Esophagus (tissue), 2 donors: ENCODE results near the gene RPL37A. TPM values are rescaled to one million over a fixed set of nuclear protein-coding genes. Genes with fewer than 3 reads are reported as not detected.

Source experiments
- H3K27ac ChIP-seq, 2 donors: one replicate each; pipeline ENCODE4 v1.5.1; 2013; ENCODE audit warnings: low read depth in 2 of 2, mild to moderate bottlenecking in 2 of 2, inconsistent platforms in 1 of 2, low read length in 1 of 2, moderate library complexity in 1 of 2
- H3K27me3 ChIP-seq, 2 donors: one replicate each; pipeline ENCODE4 v1.6.1; 2013; ENCODE audit warnings: low read length in 2 of 2, control low read depth in 1 of 2, mild to moderate bottlenecking in 1 of 2; ENCODE audit not compliant: insufficient read depth in 2 of 2, control insufficient read depth in 1 of 2
- H3K36me3 ChIP-seq, 2 donors: one replicate each; pipeline ENCODE4 v1.6.1; 2013; ENCODE audit warnings: low read length in 1 of 2; ENCODE audit not compliant: control insufficient read depth in 2 of 2, insufficient read depth in 2 of 2
- H3K4me1 ChIP-seq, 2 donors: one replicate each; pipeline ENCODE4 v1.6.1; 2013; ENCODE audit warnings: low read length in 1 of 2; ENCODE audit not compliant: control insufficient read depth in 2 of 2, insufficient read depth in 2 of 2
- H3K4me3 ChIP-seq, 2 donors: one replicate each; pipeline ENCODE4 v1.5.1; 2013; ENCODE audit warnings: low read length in 2 of 2, mild to moderate bottlenecking in 2 of 2, low read depth in 1 of 2, moderate library complexity in 1 of 2
- H3K9me3 ChIP-seq, 2 donors: one replicate each; pipeline ENCODE4 v1.6.1; 2013; ENCODE audit warnings: mild to moderate bottlenecking in 2 of 2, low read depth in 1 of 2, low read length in 1 of 2, moderate library complexity in 1 of 2; ENCODE audit not compliant: control insufficient read depth in 2 of 2, insufficient read depth in 1 of 2
- WGBS, 2 donors: extraction: QIAGEN DNeasy Blood & Tissue Kit; methylation state at CpG; one replicate each; pipeline ENCODE4 v1.1.7; 2013; 5-methylcytosine and 5-hydroxymethylcytosine counted together
- polyA plus RNA-seq, 2 donors: library from polyadenylated mRNA; stranded (reverse); fragments of 200-250 nt; gene quantifications; one replicate each; pipeline ENCODE4 v1.2.3, GENCODE V29; 2013
- donor health status: healthy with polysubstance abuse.
- donor health status: Bipolar disorder and iron deficiency.

The RPL37A gene
- polyA plus RNA-seq, 2 donors: 2,435 to 5,168 TPM

DNA sequence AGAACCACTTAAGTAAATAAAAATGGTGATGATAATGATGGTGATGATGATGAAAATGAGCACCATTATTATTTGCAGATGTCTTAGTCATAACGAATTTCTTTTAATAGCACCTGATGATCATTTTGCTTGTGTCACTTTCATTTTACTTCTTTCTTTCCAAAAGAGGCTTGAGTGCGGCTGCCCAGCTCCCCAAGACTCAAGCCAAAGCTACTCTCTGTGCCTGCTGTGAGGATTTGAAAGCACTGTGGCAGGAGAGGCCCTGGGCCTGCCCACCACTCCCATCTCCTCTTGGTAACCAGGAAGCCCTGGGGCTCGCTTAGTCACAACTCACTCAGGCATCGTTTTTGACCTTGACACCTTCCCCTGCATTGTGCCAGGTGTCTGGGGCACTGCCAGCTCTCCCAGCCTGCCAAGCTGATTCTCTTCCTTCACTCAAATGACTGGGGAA lies 41.2 kb downstream of the RPL37A start:
- H3K27me3 ChIP-seq: no peaks in the 10 kb centered on the region
- H3K4me3 ChIP-seq: no peak overlapping the region
- no peaks in the 10 kb centered on the region for H3K36me3 ChIP-seq
- WGBS, 2 donors: 29 to 34% methylated on average over 4 of the region's 4 CpGs
- H3K9me3 ChIP-seq: no peaks in the 10 kb centered on the region
- H3K4me1 ChIP-seq: peaks cover 7 to 12% of the 10 kb centered on the region in 2 donors
- peak overlapping the region; percentile 66 to 80 for H3K27ac ChIP-seq

DNA sequence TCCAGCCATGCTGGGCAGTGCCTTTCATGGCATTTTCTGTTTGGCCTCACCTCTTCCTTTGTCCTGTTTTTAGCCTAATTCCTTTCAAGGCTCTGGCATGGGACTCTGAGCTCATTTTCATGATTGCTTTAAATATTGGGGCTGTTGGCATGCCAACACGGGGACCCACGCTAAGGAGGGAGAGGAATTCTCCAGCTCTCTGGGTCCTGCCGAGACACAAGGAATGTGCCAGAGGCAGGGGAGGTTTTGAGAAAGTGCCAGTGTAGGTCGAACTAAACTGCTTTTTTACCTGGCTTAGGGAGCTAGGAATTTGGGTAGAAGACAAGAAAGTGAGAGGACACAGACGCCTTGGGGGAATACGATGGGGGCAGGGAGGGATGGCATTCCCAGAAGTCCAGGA lies 42.3 kb downstream of the RPL37A start:
- Histone ChIP-seq H3K4me3 (no peak overlapping the region), H3K27ac (peak overlapping the region in 1 of 2 donors; percentile 56), H3K27me3 (no peaks in the 10 kb centered on the region), H3K4me1 (peaks cover 7 to 12% of the 10 kb centered on the region in 2 donors), H3K9me3 (no peaks in the 10 kb centered on the region), H3K36me3 (no peaks in the 10 kb centered on the region)
- 32 to 69% methylated on average over 6 of the region's 6 CpGs for WGBS, 2 donors

DNA sequence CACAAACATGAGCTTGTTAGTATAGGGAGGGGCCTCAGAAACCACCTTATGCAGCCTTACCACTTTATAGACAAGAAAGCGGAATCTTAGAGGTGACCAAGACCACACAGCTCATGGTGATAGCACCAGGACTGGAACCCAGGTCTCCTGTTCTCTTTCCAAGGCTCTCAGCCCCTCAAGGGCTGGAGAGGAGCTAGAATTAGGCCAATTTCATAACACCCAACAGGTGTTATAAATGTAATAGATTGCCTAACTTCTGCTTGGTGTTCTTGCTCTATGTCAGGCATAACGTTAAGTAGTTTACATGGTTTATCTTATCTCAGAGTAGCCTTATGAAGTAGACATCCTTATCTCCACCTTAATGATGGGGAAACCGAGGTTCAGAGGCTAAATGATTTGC lies 42.9 kb downstream of the RPL37A start:
- WGBS, 2 donors: 64 to 80% methylated on average over 3 of the region's 3 CpGs
- peak overlapping the region in 1 of 2 donors; percentile 56 for H3K27ac ChIP-seq

DNA sequence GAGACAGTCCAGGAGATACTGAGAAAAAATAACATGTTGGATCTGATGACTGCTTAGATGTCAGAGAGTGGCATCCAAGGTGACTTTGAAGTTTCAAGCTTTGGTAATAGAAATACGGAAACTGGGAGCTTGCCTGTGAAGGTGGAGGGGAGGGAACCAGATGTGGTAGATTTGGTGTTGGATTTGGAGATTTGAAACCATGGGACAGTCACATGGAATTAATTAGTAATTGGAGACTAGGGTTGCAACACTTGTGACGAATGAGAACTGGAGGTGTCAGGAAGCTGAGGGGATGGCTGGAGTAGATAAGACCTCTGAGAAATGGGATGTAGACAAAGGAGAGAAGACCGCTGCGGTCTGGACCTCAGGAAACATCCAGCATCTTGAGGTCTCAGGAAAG lies 46.7 kb downstream of the RPL37A start:
- H3K36me3 ChIP-seq: no peaks in the 10 kb centered on the region
- no peaks in the 10 kb centered on the region for H3K9me3 ChIP-seq
- H3K4me3 ChIP-seq: no peak overlapping the region
- peaks cover 6 to 8% of the 10 kb centered on the region in 2 donors for H3K4me1 ChIP-seq
- H3K27me3 ChIP-seq: no peaks in the 10 kb centered on the region
- WGBS, 2 donors: 73% methylated on average over 4 of the region's 4 CpGs
- H3K27ac ChIP-seq: peak overlapping the region in 1 of 2 donors; percentile 40

More for the DNA sequence above, 42.9 kb downstream of the RPL37A start:
- Histone ChIP-seq H3K27me3 (no peaks in the 10 kb centered on the region), H3K4me1 (peaks cover 7 to 12% of the 10 kb centered on the region in 2 donors), H3K4me3 (no peak overlapping the region), H3K36me3 (no peaks in the 10 kb centered on the region), H3K9me3 (no peaks in the 10 kb centered on the region)

DNA sequence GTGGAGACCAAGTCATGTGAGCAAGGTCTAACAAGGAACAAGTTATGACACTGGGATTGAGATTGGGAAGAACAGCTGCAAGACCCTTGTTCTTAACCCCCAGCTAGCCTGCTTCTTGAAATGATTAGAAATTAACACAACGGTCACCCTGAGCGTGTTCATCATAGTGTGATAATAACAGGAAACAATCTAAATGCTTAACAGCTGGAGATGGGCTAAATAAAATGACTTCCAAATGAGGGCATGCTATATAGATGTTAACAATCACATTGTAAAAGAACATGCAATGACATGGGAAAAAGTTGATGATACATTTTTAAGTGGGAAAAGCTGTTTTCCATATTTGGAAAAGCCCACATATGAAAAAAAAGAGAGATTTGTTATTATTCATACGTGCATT lies 47.6 kb downstream of the RPL37A start:
- 76 to 78% methylated on average over 3 of the region's 3 CpGs for WGBS, 2 donors
- Histone ChIP-seq H3K36me3 (no peaks in the 10 kb centered on the region), H3K27me3 (no peaks in the 10 kb centered on the region), H3K4me1 (no peaks in the 10 kb centered on the region), H3K4me3 (no peak overlapping the region), H3K9me3 (no peaks in the 10 kb centered on the region), H3K27ac (no peak overlapping the region)

DNA sequence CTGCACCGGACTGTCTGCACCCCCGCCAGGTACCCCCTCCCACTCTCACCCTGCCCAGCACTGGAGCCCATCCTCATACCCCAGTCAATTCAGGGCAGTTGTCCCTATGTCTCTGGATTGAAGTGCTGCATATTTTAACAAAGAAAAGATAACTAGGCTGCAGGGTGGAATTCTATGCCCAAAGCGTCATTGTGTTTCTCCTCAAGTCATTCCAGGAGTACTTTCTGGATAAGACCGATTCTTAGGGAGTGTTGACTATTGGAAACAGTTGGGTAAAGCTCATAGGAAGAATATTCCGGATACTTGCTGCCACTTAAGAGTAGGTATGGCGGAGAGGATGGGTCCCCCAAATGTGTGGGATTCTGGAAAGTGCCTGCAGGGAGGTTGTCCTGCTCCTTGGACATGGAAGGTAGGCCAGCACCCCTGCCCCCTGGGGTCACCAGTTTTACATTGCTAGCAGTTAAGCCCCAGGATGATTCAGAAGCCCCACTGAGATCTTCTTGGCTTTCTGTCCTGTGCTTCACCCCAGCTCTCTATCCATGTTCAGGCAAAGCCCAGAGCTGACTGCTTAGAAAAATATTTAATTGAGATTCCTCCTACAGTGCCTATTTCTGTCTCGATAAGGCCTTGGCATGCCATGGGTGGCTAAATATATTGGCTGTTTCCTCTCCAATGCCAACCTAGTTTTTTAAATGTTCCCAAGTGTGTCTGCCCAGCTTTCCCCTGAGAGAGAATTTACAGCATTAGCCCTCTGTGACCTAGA lies 48.2 kb downstream of the RPL37A start:
- no peaks in the 10 kb centered on the region for H3K27me3 ChIP-seq
- H3K36me3 ChIP-seq: no peaks in the 10 kb centered on the region
- 61 to 63% methylated on average over 7 of the region's 7 CpGs for WGBS, 2 donors
- no peaks in the 10 kb centered on the region for H3K9me3 ChIP-seq
- H3K4me3 ChIP-seq: no peak overlapping the region
- peak overlapping the region in 1 of 2 donors; percentile 53 for H3K27ac ChIP-seq
- no peaks in the 10 kb centered on the region for H3K4me1 ChIP-seq

DNA sequence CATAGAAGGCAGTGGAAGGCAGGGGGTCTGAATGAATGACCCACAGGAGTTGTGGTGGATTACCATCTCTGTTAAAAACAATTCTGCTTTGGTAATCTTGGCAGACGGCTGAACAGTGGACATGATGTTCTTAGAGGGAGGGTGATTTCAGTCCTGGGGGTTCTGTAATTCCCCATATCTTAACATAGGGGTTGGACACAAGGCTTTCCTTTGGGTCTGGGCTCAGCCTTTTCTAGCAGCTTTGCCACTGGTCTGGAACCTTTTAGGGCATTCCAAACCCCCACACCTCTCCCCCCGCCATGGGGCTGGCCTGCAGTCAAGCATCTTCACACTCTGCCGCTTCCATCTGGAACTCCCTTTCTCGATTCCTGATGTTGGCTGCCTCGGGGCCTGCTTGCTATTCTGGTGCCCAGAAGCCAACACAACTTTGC lies 50.3 kb downstream of the RPL37A start:
- H3K9me3 ChIP-seq: no peaks in the 10 kb centered on the region

DNA sequence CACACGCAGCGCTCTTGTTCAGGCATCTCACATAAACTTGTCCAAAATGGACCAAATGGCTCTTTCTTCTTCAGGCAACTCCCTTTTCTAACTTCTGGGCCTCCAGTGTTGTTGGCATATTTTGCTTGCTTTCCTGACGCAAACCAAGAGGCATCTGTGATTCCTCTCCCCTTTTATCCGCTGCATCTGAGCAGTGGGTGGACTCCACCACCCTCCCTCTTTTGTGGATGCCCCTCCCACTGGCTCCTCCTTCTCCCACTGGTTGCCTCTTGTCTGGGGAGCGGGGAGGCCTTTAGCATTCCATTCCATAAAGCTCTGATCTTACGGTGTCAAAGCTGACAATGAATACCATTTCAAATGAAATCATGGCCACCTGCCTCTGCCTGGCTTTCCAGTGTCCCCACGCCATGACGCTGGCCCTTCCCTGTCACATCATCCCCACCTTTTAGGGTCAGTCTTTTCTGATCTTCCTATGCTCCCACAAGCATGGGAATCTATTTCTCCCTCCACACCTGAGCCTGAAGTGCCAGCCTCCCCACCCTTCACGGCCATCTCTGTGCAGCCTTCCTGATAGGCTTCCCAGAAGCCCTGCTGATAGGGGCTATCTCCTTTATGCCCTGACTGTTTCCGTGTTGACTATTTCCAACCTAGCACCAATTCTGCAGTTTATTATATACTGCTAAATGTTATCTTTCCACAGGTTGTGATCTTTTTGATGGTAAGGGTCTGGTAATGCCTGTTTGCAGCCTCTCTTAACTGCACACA lies 51.5 kb downstream of the RPL37A start:
- no peaks in the 10 kb centered on the region for H3K27me3 ChIP-seq
- 82 to 88% methylated on average over 10 of the region's 10 CpGs for WGBS, 2 donors

More for the DNA sequence above, 50.3 kb downstream of the RPL37A start:
- Histone ChIP-seq H3K4me1 (no peaks in the 10 kb centered on the region), H3K27ac (peak overlapping the region in 1 of 2 donors; percentile 7), H3K4me3 (no peak overlapping the region), H3K27me3 (no peaks in the 10 kb centered on the region), H3K36me3 (no peaks in the 10 kb centered on the region)
- 34 to 58% methylated on average over 5 of the region's 5 CpGs for WGBS, 2 donors

DNA sequence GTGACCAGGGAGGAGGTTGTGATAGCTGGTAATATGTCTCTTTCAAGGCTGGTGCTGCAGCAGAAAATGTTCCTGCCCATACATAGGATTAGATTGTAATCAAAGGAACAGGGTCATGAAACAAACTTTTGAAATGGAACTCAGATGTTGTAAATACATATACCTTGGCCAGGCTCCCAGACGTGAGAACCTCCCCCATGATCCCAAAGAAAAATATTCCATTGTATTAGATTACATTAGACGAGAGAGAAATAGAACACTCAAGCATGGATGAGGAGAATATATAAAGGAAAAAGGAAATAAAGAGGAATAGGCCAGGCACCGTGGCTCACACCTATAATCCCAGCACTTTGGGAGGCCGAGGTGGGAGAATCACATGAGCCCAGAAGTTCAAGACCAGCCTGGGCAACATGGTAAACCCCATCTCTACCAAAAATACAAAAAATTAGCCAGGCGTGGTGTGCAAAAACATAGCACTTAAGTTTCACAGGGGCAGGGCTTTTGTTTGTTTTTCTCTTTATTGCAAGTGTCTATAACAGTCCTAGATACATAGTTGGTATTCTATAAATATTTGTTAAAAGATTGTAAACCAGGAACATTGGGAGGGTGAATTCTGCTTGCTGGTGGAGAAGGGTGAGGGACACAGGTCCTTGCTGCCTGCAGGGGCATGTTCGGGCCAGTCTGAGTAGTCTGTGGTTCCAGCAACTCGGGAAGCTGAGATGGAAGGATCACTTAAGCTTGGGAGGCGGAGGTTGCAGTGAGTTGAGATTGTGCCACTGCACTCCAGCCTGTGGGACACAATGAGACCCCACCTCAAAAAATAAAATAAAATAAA lies 52.8 kb downstream of the RPL37A start:
- WGBS, 2 donors: 35 to 39% methylated on average over 8 of the region's 8 CpGs
- no peaks in the 10 kb centered on the region for H3K27me3 ChIP-seq
- H3K4me1 ChIP-seq: peaks cover 4 to 12% of the 10 kb centered on the region in 2 donors
- H3K36me3 ChIP-seq: no peaks in the 10 kb centered on the region
- no peak overlapping the region for H3K4me3 ChIP-seq
- no peaks in the 10 kb centered on the region for H3K9me3 ChIP-seq
- peak overlapping the region; percentile 48 to 59 for H3K27ac ChIP-seq

More for the DNA sequence above, 51.5 kb downstream of the RPL37A start:
- Histone ChIP-seq H3K27ac (peak overlapping the region in 1 of 2 donors; percentile 17), H3K4me1 (peaks cover 0 to 5% of the 10 kb centered on the region in 2 donors), H3K36me3 (no peaks in the 10 kb centered on the region), H3K4me3 (no peak overlapping the region), H3K9me3 (no peaks in the 10 kb centered on the region)
